DND-41 (cell line): Measurements from ENCODE around the gene FAM13A.

Experiments
- CTCF ChIP-seq: IDR thresholded peaks from 2 replicates; pipeline ENCODE4 v1.5.1; 2012; ENCODE audit warnings: borderline replicate concordance, low read length, moderate library complexity, mild to moderate bottlenecking; ENCODE audit not compliant: poor library complexity, severe bottlenecking; ENCODE audit errors: extremely low read depth
- EZH2 ChIP-seq: IDR thresholded peaks from 3 replicates; pipeline ENCODE4 v1.6.1; 2012; ENCODE audit warnings: borderline replicate concordance, low read depth, mild to moderate bottlenecking, moderate library complexity, low read length, inconsistent platforms; ENCODE audit not compliant: severe bottlenecking

- TF ChIP-seq CTCF (no peak), EZH2 (no peak)
Measured at GRCh38 chr4:88730811-88731210, 326.2 kb downstream of the FAM13A start.
